WTC11 (cell line): ENCODE results near the gene FCSK.

ENCODE experiments used
- CBFB ChIP-seq: sonication (generic); formaldehyde crosslinking; IDR thresholded peaks from 2 replicates; pipeline ENCODE4 v1.8.1; 2022; ENCODE audit warnings: mild to moderate bottlenecking, low read depth, missing genetic modification reagents
- E2F5 ChIP-seq: sonication (generic); formaldehyde crosslinking; IDR thresholded peaks from 2 replicates; pipeline ENCODE4 v1.8.1; 2022; ENCODE audit warnings: mild to moderate bottlenecking, moderate library complexity, missing genetic modification reagents
- FOXP4 ChIP-seq: sonication (generic); formaldehyde crosslinking; IDR thresholded peaks from 2 replicates; pipeline ENCODE4 v1.8.0; 2022; ENCODE audit warnings: mild to moderate bottlenecking, missing genetic modification reagents
- HMGXB4 ChIP-seq: sonication (generic); formaldehyde crosslinking; IDR thresholded peaks from 2 replicates; pipeline ENCODE4 v1.8.1; 2023; ENCODE audit warnings: mild to moderate bottlenecking, moderate library complexity, missing genetic modification reagents
- JUN ChIP-seq: sonication (generic); formaldehyde crosslinking; IDR thresholded peaks from 2 replicates; pipeline ENCODE4 v1.8.0; 2023; ENCODE audit warnings: mild to moderate bottlenecking, missing genetic modification reagents
- TF ChIP-seq, protein P1 (sequence below): sonication (generic); formaldehyde crosslinking; IDR thresholded peaks from 2 replicates; pipeline ENCODE4 v1.8.1; 2023; ENCODE audit warnings: mild to moderate bottlenecking, missing genetic modification reagents, moderate library complexity
- TF ChIP-seq, protein P2 (sequence below): fragments of 200-600 bp; IDR thresholded peaks from 2 replicates; pipeline ENCODE4 v1.8.0; 2022; ENCODE audit warnings: antibody characterized with exemption
- TF ChIP-seq, protein P3 (sequence below): sonication (generic); formaldehyde crosslinking; IDR thresholded peaks from 2 replicates; pipeline ENCODE4 v1.8.0; 2022; ENCODE audit warnings: mild to moderate bottlenecking, missing genetic modification reagents
- TF ChIP-seq, protein P4 (sequence below): sonication (generic); formaldehyde crosslinking; IDR thresholded peaks from 2 replicates; pipeline ENCODE4 v1.8.0; 2023; ENCODE audit warnings: missing genetic modification reagents

- TF ChIP-seq, protein P1, sequence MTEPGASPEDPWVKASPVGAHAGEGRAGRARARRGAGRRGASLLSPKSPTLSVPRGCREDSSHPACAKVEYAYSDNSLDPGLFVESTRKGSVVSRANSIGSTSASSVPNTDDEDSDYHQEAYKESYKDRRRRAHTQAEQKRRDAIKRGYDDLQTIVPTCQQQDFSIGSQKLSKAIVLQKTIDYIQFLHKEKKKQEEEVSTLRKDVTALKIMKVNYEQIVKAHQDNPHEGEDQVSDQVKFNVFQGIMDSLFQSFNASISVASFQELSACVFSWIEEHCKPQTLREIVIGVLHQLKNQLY (CRISPR knock-in tag): no peak
- TF ChIP-seq, protein P2, sequence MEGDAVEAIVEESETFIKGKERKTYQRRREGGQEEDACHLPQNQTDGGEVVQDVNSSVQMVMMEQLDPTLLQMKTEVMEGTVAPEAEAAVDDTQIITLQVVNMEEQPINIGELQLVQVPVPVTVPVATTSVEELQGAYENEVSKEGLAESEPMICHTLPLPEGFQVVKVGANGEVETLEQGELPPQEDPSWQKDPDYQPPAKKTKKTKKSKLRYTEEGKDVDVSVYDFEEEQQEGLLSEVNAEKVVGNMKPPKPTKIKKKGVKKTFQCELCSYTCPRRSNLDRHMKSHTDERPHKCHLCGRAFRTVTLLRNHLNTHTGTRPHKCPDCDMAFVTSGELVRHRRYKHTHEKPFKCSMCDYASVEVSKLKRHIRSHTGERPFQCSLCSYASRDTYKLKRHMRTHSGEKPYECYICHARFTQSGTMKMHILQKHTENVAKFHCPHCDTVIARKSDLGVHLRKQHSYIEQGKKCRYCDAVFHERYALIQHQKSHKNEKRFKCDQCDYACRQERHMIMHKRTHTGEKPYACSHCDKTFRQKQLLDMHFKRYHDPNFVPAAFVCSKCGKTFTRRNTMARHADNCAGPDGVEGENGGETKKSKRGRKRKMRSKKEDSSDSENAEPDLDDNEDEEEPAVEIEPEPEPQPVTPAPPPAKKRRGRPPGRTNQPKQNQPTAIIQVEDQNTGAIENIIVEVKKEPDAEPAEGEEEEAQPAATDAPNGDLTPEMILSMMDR: no peak
- TF ChIP-seq CBFB (CRISPR knock-in tag) (no peak), HMGXB4 (CRISPR knock-in tag) (no peak), E2F5 (CRISPR knock-in tag) (no peak), FOXP4 (no peak), JUN (CRISPR knock-in tag) (no peak)
- TF ChIP-seq, protein P3, sequence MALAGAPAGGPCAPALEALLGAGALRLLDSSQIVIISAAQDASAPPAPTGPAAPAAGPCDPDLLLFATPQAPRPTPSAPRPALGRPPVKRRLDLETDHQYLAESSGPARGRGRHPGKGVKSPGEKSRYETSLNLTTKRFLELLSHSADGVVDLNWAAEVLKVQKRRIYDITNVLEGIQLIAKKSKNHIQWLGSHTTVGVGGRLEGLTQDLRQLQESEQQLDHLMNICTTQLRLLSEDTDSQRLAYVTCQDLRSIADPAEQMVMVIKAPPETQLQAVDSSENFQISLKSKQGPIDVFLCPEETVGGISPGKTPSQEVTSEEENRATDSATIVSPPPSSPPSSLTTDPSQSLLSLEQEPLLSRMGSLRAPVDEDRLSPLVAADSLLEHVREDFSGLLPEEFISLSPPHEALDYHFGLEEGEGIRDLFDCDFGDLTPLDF: no peak
- TF ChIP-seq, protein P4, sequence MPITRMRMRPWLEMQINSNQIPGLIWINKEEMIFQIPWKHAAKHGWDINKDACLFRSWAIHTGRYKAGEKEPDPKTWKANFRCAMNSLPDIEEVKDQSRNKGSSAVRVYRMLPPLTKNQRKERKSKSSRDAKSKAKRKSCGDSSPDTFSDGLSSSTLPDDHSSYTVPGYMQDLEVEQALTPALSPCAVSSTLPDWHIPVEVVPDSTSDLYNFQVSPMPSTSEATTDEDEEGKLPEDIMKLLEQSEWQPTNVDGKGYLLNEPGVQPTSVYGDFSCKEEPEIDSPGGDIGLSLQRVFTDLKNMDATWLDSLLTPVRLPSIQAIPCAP (CRISPR knock-in tag): no peak
Observed at GRCh38 chr16:70412385-70412784, 42.0 kb upstream of the FCSK start.
